IPS-15b (cell line): Measurements from ENCODE around the gene LMF1.

Source experiments
- H3K27me3 ChIP-seq: one replicate; pipeline ENCODE4 v1.6.1; 2013; ENCODE audit warnings: low read length; ENCODE audit not compliant: control insufficient read depth, insufficient read depth
- H3K36me3 ChIP-seq: one replicate; pipeline ENCODE4 v1.6.1; 2013; ENCODE audit warnings: low read length; ENCODE audit not compliant: control insufficient read depth, insufficient read depth
- H3K4me1 ChIP-seq: one replicate; pipeline ENCODE4 v1.6.1; 2013; ENCODE audit warnings: mild to moderate bottlenecking, low read length; ENCODE audit not compliant: control insufficient read depth, insufficient read depth
- H3K4me3 ChIP-seq: one replicate; pipeline ENCODE4 v1.5.1; 2013; ENCODE audit warnings: low read depth, low read length
- H3K9ac ChIP-seq: one replicate; pipeline ENCODE4 v1.6.1; 2013; ENCODE audit warnings: low read depth, mild to moderate bottlenecking, low read length
- H3K9me3 ChIP-seq: one replicate; pipeline ENCODE4 v1.6.1; 2013; ENCODE audit warnings: mild to moderate bottlenecking, low read length; ENCODE audit not compliant: control insufficient read depth, insufficient read depth

Gene LMF1

DNA sequence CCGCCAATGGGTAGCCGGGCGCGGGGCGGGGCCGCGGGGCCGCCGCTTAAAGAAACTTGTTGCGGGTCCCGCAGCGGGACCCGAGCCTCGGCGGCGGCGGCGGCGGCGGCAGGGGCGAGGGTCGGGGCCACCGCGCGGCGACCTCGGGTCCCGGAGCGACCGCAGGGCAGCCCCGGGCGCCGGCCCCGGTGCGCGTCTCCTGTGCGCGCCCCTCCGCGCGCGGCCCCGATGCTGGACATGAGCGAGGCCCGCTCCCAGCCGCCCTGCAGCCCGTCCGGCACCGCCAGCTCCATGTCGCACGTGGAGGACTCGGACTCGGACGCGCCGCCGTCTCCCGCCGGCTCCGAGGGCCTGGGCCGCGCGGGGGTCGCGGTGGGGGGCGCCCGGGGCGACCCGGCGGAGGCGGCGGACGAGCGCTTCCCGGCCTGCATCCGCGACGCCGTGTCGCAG is 10.9 kb upstream of the LMF1 start, which contains the start of gene SOX8:
SOX8 (plus strand) TSS at position 76 of the 450 bp plus-strand sequence; CDS start at position 229, 153 bp downstream.
- H3K4me3 ChIP-seq, result peak within 1 kb of the TSS; percentile 59
- H3K9ac ChIP-seq, result peak within 1 kb of the TSS; percentile 47

DNA sequence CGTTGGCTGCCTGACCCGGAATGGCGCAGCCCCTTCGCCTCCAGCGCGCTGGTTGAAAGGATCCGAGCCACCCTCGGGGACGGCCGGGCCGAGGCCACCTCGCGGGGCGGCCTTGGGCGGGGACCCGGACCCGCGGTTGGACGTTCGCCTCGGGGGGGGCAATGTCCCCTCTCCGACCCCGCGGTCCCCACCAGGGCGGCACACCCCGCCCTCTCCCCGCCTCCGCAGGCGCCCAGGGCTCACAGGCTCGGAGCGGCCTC is 9.7 kb upstream of the LMF1 start:
- Histone ChIP-seq H3K27me3 (peaks cover 14% of the 10 kb centered on the region), H3K4me1 (no peaks in the 10 kb centered on the region), H3K9ac (no peak overlapping the region), H3K9me3 (no peaks in the 10 kb centered on the region), H3K4me3 (peak overlapping the region; percentile 43), H3K36me3 (peaks cover 4% of the 10 kb centered on the region)

More for the DNA sequence above, 10.9 kb upstream of the LMF1 start, which contains the start of gene SOX8:
- no peaks in the 10 kb centered on the region for H3K9me3 ChIP-seq
- H3K4me1 ChIP-seq, result no peaks in the 10 kb centered on the region
- peaks cover 4% of the 10 kb centered on the region for H3K36me3 ChIP-seq
- H3K27me3 ChIP-seq, result peaks cover 14% of the 10 kb centered on the region

DNA sequence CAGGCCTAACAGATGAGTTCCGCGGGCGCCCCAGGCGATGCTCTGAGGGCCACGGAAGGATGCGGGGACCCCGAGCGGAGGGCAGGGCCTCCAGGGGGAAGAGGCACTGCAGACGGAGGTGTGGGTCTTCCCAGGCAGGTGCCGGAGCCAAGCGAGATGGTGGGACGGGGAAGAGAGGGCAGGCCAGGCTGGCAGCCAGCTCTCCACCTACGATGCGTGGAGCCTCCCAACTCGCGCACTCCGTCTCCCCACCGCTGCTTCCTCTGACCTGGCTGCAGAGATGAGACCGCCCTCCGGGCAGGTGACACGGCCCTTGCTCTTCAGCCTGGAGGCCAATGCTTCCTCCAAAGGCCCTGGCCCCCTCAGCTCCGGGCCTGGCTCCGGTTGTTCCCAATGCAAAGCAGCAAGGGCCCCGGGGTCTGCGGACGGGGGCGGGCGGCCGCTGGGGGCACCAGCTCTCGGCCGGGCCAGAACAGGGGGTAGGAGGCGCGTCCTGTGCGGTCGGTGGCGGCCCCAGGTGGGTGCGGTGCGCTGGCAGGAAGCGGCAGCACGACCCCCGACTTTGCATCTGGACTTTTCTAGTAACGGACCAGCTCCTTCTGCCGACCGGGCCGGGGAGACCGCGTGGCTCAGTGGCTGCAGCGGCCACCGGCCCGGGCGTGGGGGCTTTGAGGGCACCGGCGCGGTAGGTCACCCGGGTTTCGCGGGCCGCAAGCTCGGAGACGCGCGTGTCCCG is 9.2 kb upstream of the LMF1 start:
- H3K4me1 ChIP-seq, result no peaks in the 10 kb centered on the region
- H3K9ac ChIP-seq, result no peak overlapping the region
- no peaks in the 10 kb centered on the region for H3K9me3 ChIP-seq
- H3K27me3 ChIP-seq, result peaks cover 14% of the 10 kb centered on the region
- H3K4me3 ChIP-seq, result peak overlapping the region; percentile 43
- H3K36me3 ChIP-seq, result peaks cover under 1% of the 10 kb centered on the region

DNA sequence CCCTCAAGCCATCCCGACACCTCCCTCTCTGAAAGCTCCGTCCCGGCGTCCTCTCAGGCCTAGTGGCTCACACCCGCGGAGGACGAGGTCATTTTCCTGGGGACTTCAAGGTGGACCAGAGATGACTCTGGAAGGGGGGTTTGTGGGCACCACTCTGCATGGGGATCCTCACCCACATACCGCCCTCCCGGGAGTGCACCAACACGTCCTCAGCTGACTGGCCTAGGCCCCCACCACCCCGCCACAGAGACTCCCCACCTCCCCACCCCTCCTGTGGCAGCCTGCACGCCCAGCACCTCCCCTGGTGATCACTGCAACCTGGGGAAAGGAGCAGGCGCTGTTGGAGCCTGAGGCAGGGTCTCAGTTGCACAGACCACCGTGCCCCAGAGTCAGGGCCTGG is 8.4 kb upstream of the LMF1 start:
- Histone ChIP-seq H3K27me3 (peaks cover 14% of the 10 kb centered on the region), H3K4me1 (no peaks in the 10 kb centered on the region)

DNA sequence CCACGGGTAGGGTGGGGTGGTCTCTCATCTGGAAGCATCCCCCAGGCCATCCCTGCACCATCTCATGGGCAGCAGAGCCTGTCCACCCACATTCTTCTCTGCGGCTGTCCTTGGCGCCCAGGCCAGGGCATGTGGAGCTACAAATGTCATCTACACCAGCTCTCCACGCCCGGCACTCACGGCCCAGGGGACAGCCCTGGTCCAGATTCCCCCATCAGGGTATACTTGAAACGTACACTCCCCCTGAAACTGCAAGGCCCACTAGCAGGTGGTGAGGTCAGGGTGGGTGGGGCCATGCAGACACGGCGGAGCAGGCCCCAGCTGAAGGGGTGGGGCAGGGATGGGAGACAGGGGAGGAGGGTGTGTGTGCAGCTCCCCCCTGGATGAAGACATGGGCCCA is 7.6 kb upstream of the LMF1 start:
- Histone ChIP-seq H3K27me3 (peaks cover 14% of the 10 kb centered on the region), H3K4me1 (no peaks in the 10 kb centered on the region), H3K4me3 (no peak overlapping the region), H3K9ac (no peak overlapping the region), H3K36me3 (no peaks in the 10 kb centered on the region), H3K9me3 (no peaks in the 10 kb centered on the region)

More for the DNA sequence above, 8.4 kb upstream of the LMF1 start:
- no peak overlapping the region for H3K9ac ChIP-seq
- H3K4me3 ChIP-seq, result no peak overlapping the region
- no peaks in the 10 kb centered on the region for H3K9me3 ChIP-seq
- no peaks in the 10 kb centered on the region for H3K36me3 ChIP-seq

DNA sequence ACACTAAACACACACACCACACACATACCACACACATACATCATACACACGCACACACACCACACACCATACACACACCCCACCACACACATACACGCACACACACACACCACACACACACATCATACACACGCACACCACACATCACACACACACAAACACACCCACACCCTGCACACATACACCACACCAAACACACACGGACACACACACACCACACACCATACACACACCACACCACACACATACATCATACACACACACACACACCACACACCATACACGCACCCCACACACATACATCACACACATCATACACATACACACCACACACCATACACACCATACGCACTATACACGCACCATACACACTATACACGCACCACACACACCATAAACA is 7.1 kb upstream of the LMF1 start:
- Histone ChIP-seq H3K27me3 (peaks cover 13% of the 10 kb centered on the region), H3K4me1 (no peaks in the 10 kb centered on the region), H3K9me3 (no peaks in the 10 kb centered on the region), H3K9ac (no peak overlapping the region), H3K36me3 (no peaks in the 10 kb centered on the region), H3K4me3 (no peak overlapping the region)

DNA sequence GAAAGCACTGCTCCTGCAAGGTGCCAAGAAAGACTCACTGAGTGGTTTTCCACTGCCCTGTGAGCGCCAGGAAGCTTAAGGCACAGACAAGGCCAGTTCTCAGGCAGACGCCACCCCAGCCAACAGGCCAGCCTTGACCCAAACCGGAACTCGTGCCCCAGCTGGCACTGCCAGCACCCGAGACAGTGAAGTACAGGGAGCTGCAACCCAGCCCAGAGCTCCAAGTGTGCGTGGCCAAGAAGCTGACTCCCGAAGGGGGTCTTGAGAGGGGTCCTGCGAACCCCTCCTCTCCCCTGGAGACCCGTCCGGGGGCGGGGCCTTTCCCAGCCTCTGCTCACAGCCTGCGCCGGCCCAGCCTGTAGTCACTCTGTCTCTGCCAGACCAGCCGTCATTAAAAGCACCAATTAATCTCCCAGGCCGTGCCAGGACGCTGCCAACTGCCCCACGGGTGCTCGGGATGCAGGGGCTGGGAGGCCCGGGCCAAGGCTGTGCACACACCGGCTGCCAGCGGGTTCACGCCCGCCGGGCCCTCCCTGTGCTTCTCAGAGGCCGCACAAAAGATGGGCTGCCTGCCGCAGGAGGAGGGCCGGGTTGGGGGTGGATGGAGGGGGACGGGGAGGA is 6.4 kb upstream of the LMF1 start:
- H3K27me3 ChIP-seq, result peaks cover 7% of the 10 kb centered on the region
- H3K4me1 ChIP-seq, result no peaks in the 10 kb centered on the region
- H3K9ac ChIP-seq, result no peak overlapping the region
- no peaks in the 10 kb centered on the region for H3K9me3 ChIP-seq
- no peak overlapping the region for H3K4me3 ChIP-seq
- no peaks in the 10 kb centered on the region for H3K36me3 ChIP-seq

DNA sequence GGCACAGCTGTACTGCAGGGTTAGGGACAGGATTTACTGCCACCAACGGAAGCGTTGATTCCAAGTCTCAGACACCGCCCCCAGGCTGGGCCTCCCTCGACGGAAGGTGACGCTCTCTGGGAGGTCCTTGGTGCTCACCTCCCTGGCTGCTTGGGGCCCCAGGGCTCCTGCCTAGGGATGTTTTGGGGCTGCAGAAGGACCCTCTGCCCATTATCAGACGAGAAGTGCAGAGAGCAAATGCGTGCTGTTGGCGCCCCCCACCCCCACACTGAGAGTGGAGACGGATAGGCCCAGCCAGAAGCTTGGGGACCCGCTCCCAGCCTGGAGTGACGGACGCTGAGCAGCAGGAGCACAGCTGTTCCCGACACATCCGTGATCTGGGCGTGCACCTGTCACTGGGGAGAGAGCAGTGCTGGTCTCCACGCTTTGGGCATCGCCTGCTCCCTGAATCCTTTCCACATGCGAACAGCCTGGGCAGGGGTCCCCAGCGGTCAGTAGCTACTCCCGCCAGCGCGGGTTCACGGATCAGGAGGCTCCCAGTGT is 5.7 kb upstream of the LMF1 start:
- H3K9me3 ChIP-seq, result no peaks in the 10 kb centered on the region
- peaks cover 9% of the 10 kb centered on the region for H3K27me3 ChIP-seq
- H3K4me1 ChIP-seq, result no peaks in the 10 kb centered on the region

DNA sequence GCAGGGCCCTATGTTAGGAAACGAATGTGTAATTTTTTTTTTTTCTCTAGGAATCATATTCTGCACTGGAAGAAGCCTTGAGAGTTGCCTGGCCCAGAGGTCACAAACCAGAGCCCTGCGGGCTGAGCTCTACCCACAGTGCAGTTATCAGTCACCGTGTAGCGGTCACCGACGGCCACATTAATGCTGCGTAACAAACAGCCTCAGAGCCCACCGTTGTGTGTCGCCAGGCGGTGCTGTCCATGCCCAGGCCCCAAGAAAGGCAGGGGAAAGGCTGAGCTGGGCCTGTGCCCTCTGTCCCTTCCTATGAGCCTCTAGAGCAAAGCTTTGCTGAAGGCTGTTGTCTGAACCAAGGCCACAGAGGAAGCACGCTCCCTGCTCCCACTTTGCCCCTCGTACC is 4.5 kb upstream of the LMF1 start:
- Histone ChIP-seq H3K27me3 (peaks cover 12% of the 10 kb centered on the region), H3K9me3 (no peaks in the 10 kb centered on the region), H3K36me3 (no peaks in the 10 kb centered on the region), H3K4me1 (no peaks in the 10 kb centered on the region), H3K4me3 (no peak overlapping the region), H3K9ac (no peak overlapping the region)

More for the DNA sequence above, 5.7 kb upstream of the LMF1 start:
- H3K4me3 ChIP-seq, result no peak overlapping the region
- no peak overlapping the region for H3K9ac ChIP-seq
- H3K36me3 ChIP-seq, result no peaks in the 10 kb centered on the region

DNA sequence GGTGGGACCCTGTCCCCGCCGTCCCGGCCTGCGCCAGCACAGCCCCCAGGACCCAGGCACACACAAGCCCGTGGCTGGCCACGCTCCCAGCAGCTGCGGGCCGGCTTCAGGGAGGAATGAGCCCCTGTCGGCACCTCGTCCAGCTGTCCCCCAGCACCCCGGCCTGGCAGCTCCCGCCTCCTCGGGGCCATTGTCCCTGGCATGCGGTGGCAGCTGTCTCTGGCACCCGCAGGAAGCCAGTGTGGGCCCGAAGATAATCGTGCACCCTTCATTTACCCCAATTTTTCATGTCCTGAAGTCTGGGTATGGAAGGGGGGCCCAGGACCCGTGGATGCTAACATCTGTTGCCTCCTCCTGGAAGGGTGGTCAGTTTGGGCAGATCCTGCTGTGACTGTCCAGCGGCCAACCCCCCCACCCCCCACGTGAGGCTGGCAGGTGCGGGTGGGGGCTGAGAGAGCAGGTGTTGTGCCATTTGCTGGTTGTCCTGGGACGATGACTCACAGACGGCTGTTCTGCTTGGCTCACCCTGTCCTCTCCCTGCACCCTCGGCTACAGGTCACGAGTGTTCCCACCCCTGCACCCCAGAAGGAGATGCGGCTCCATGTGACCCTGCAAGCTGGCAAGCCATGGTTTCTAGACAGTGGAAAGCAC is 4.0 kb upstream of the LMF1 start:
- H3K4me3 ChIP-seq, result no peak overlapping the region
- peaks cover 11% of the 10 kb centered on the region for H3K27me3 ChIP-seq
- no peaks in the 10 kb centered on the region for H3K9me3 ChIP-seq
- no peaks in the 10 kb centered on the region for H3K4me1 ChIP-seq
- H3K36me3 ChIP-seq, result no peaks in the 10 kb centered on the region
- no peak overlapping the region for H3K9ac ChIP-seq

DNA sequence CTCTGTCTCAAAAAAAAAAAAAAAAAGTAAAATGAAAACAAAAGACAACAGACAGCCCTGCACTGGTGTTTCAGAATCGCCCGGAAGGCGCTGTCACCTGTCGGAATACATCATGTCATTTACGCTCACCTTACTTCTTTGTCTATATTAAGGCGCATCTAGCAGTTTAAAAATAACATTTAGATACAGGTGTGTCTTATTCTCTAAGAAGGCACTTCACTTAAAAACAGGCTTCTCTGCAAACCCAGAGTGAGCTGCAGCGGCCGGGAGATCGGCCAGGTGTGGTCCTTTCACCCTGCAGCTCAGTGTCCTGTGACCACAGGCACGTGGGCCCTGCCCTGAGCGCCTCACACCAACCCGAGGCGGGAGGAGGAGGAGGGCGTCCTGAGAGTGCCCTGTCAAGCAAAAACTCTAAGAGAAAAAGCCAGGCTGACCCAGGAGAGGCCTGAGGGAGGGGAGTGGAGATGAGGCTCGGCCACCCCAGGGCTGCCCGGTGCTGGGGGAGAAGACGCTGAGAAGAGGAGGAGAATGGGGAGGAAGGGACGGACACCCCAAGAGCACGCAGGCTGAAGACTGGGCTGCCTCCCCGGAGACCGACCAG is 3.3 kb upstream of the LMF1 start:
- H3K36me3 ChIP-seq, result no peaks in the 10 kb centered on the region
- H3K4me1 ChIP-seq, result no peaks in the 10 kb centered on the region
- no peak overlapping the region for H3K4me3 ChIP-seq
- H3K9me3 ChIP-seq, result no peaks in the 10 kb centered on the region
- no peak overlapping the region for H3K9ac ChIP-seq
- peaks cover 9% of the 10 kb centered on the region for H3K27me3 ChIP-seq
